HG02938 (cell line): ENCODE data around the gene GHITM.
A peak's percentile ranks its signal among the peaks of the same experiment; 100 is the strongest.
"Not testable (repeated sequence)": the region's sequence is repeated elsewhere in the genome, so short reads cannot be mapped to it uniquely, and the experiment has no call there.

Experiments used
- ATAC-seq: cut with Tn5 transposase; IDR thresholded peaks from one replicate; pipeline ENCODE4 v1.9.1; 2021; ENCODE audit warnings: mild to moderate bottlenecking, moderate library complexity; ENCODE audit not compliant: unreplicated experiment

Gene GHITM

GRCh38 chr10:84173501-84173929 is 34.2 kb downstream of the GHITM start, which contains the start of gene GPR15LG:
TSS of gene GPR15LG (plus strand) at chr10:84173801. CDS start at chr10:84173852, 51 bp downstream.
- ATAC-seq, result no peak

GRCh38 chr10:84175436-84175835 is 36.1 kb downstream of the GHITM start:
- no peak for ATAC-seq

- no peak for ATAC-seq
These were observed 37.0 kb downstream of the GHITM start for GRCh38 chr10:84176351-84176750.

- ATAC-seq, result no peak
These were observed 37.6 kb downstream of the GHITM start for GRCh38 chr10:84176836-84177474.

GRCh38 chr10:84177541-84178141 is 38.3 kb downstream of the GHITM start:
- no peak for ATAC-seq

- ATAC-seq, result no peak
These were observed 38.9 kb downstream of the GHITM start for GRCh38 chr10:84178160-84178609.

- ATAC-seq, result peak; percentile 92
These were observed 39.9 kb downstream of the GHITM start for GRCh38 chr10:84179059-84179710.

GRCh38 chr10:84180386-84180785 is 41.1 kb downstream of the GHITM start:
- not testable (repeated sequence) for ATAC-seq

GRCh38 chr10:84181631-84182030 is 42.3 kb downstream of the GHITM start:
- ATAC-seq, result no peak

GRCh38 chr10:84184517-84184916 is 45.2 kb downstream of the GHITM start:
- no peak for ATAC-seq

GRCh38 chr10:84185526-84186175 is 46.3 kb downstream of the GHITM start:
- ATAC-seq, result no peak

GRCh38 chr10:84188815-84189214 is 49.5 kb downstream of the GHITM start:
- no peak for ATAC-seq

- no peak for ATAC-seq
These were observed 51.3 kb downstream of the GHITM start for GRCh38 chr10:84190621-84191020.

GRCh38 chr10:84191106-84191505 is 51.8 kb downstream of the GHITM start:
- ATAC-seq, result no peak

- ATAC-seq, result no peak
These were observed 54.0 kb downstream of the GHITM start for GRCh38 chr10:84193327-84193726.

GRCh38 chr10:84193846-84194423 is 54.6 kb downstream of the GHITM start:
- peak; percentile 5 for ATAC-seq

GRCh38 chr10:84194424-84195043 is 55.2 kb downstream of the GHITM start, which contains the start of gene CDHR1:
TSS of gene CDHR1 (plus strand) at chr10:84194537. CDS start at chr10:84194761, 224 bp downstream.
- peak; percentile 64 for ATAC-seq

- no peak for ATAC-seq
These were observed 55.9 kb downstream of the GHITM start for GRCh38 chr10:84195044-84195830.

- no peak for ATAC-seq
These were observed 56.8 kb downstream of the GHITM start for GRCh38 chr10:84196083-84196482.

- no peak for ATAC-seq
These were observed 57.6 kb downstream of the GHITM start for GRCh38 chr10:84196941-84197340.
